Hepatocyte (in vitro differentiated cells): ENCODE results near the gene TOX2. TPM values are rescaled to one million over a fixed set of nuclear protein-coding genes. Genes with fewer than 3 reads are reported as not detected.

ENCODE experiments used
- DNase-seq: peaks from one replicate; pipeline ENCODE4 v3.0.0-alpha.2; 2016; ENCODE audit warnings: low spot score
- H2AFZ ChIP-seq: fragments of 200-600 bp; sonication (generic); 2 replicates; pipeline ENCODE4 v1.6.0; 2016; ENCODE audit warnings: antibody characterized with exemption, mild to moderate bottlenecking
- H3K27ac ChIP-seq: fragments of 200-600 bp; sonication (generic); 2 replicates; pipeline ENCODE4 v1.5.1; 2016; ENCODE audit warnings: mild to moderate bottlenecking
- H3K27me3 ChIP-seq: fragments of 200-600 bp; sonication (generic); 2 replicates; pipeline ENCODE4 v1.6.1; 2016
- H3K36me3 ChIP-seq: fragments of 200-600 bp; sonication (generic); replicated peaks from 2 replicates; pipeline ENCODE4 v1.5.1; 2016; ENCODE audit warnings: low read depth; ENCODE audit not compliant: insufficient read depth
- H3K4me1 ChIP-seq: fragments of 200-600 bp; sonication (generic); 2 replicates; pipeline ENCODE4 v1.5.1; 2016; ENCODE audit warnings: mild to moderate bottlenecking, moderate library complexity; ENCODE audit not compliant: insufficient read depth
- H3K4me2 ChIP-seq: fragments of 200-600 bp; sonication (generic); 2 replicates; pipeline ENCODE4 v1.6.0; 2016
- H3K4me3 ChIP-seq: fragments of 200-600 bp; sonication (generic); 2 replicates; pipeline ENCODE4 v1.5.1; 2016; ENCODE audit warnings: mild to moderate bottlenecking
- H3K79me2 ChIP-seq: fragments of 200-600 bp; sonication (generic); 2 replicates; pipeline ENCODE4 v1.6.0; 2017; ENCODE audit warnings: mild to moderate bottlenecking
- H3K9me2 ChIP-seq: fragments of 200-600 bp; sonication (generic); replicated peaks from 2 replicates; pipeline ENCODE4 v1.6.0; 2017; ENCODE audit warnings: mild to moderate bottlenecking; ENCODE audit not compliant: insufficient read depth
- H3K9me3 ChIP-seq: fragments of 200-600 bp; sonication (generic); 2 replicates; pipeline ENCODE4 v1.5.1; 2016; ENCODE audit warnings: low read depth, mild to moderate bottlenecking
- H4K20me1 ChIP-seq: fragments of 200-600 bp; sonication (generic); 2 replicates; pipeline ENCODE4 v1.6.0; 2016; ENCODE audit warnings: mild to moderate bottlenecking; ENCODE audit not compliant: insufficient read depth, poor library complexity, severe bottlenecking
- CTCF ChIP-seq: fragments of 200-600 bp; sonication (generic); IDR thresholded peaks from 2 replicates; pipeline ENCODE4 v1.5.1; 2016; ENCODE audit warnings: antibody characterized with exemption, mild to moderate bottlenecking; ENCODE audit not compliant: poor library complexity
- EZH2 ChIP-seq: fragments of 200-600 bp; sonication (generic); IDR thresholded peaks from 2 replicates; pipeline ENCODE4 v1.6.1; 2016; ENCODE audit warnings: antibody characterized with exemption, mild to moderate bottlenecking, borderline replicate concordance
- EZH2phosphoT487 ChIP-seq: fragments of 200-600 bp; sonication (generic); IDR thresholded peaks from one replicate; pipeline ENCODE4 v1.6.1; 2018; ENCODE audit warnings: antibody characterized with exemption, mild to moderate bottlenecking, low read depth, moderate library complexity; ENCODE audit not compliant: unreplicated experiment, severe bottlenecking
- WGBS: methylation state at CpG from one replicate; pipeline ENCODE4 v1.1.6; 2016; ENCODE audit warnings: low lambda C conversion rate; ENCODE audit errors: missing lambda C conversion rate; 5-methylcytosine and 5-hydroxymethylcytosine counted together
- polyA plus RNA-seq: library from polyadenylated mRNA; unstranded; fragments of >200 nt; fragmentation: Nextera tagmentation; extraction: Ambion mirVana; gene quantifications from 2 replicates; pipeline ENCODE4 v1.2.1, GENCODE V29; 2016
- total RNA-seq: library from RNA; depleted of rRNA; stranded (reverse); fragments of >200 nt; gene quantifications from 2 replicates; pipeline ENCODE4 v1.2.3, GENCODE V29; 2014

Gene TOX2
- total and polyA plus RNA-seq, 2 experiments from 2014 or later, result 0.87 to 12.1 TPM

GRCh38 chr20:43926287-43927050 is 11.8 kb downstream of the TOX2 start:
- Histone ChIP-seq H3K9me3 (no peaks in the 10 kb centered on the region), H4K20me1 (peaks cover 5% of the 10 kb centered on the region), H3K27ac (no peak overlapping the region), H3K27me3 (peaks cover 15% of the 10 kb centered on the region), H3K9me2 (no peaks in the 10 kb centered on the region), H3K79me2 (no peaks in the 10 kb centered on the region), H3K4me2 (no peak overlapping the region), H3K4me3 (no peak overlapping the region), H3K36me3 (no peaks in the 10 kb centered on the region), H3K4me1 (peaks cover 7% of the 10 kb centered on the region), H2AFZ (no peak overlapping the region)
- DNase-seq, result no peak
- 77% methylated on average over 10 of the region's 10 CpGs for WGBS
- TF ChIP-seq EZH2 (no peak), EZH2phosphoT487 (no peak), CTCF (no peak)

- no peak for DNase-seq
- Histone ChIP-seq H3K4me3 (no peak overlapping the region), H3K27me3 (peaks cover under 1% of the 10 kb centered on the region), H3K79me2 (no peaks in the 10 kb centered on the region), H3K36me3 (no peaks in the 10 kb centered on the region), H3K27ac (no peak overlapping the region), H2AFZ (no peak overlapping the region), H3K4me2 (no peak overlapping the region), H3K9me2 (no peaks in the 10 kb centered on the region), H4K20me1 (peaks cover 2% of the 10 kb centered on the region), H3K4me1 (no peaks in the 10 kb centered on the region), H3K9me3 (no peaks in the 10 kb centered on the region)
- TF ChIP-seq EZH2 (no peak), CTCF (no peak), EZH2phosphoT487 (no peak)
- 96% methylated on average over 2 of the region's 2 CpGs for WGBS
Observed at GRCh38 chr20:43931976-43932375, 17.3 kb downstream of the TOX2 start.

- Histone ChIP-seq H2AFZ (no peak overlapping the region), H4K20me1 (no peaks in the 10 kb centered on the region), H3K79me2 (no peaks in the 10 kb centered on the region), H3K27me3 (no peaks in the 10 kb centered on the region), H3K36me3 (no peaks in the 10 kb centered on the region), H3K4me1 (peaks cover 5% of the 10 kb centered on the region), H3K4me3 (no peak overlapping the region), H3K27ac (no peak overlapping the region), H3K9me2 (no peaks in the 10 kb centered on the region), H3K9me3 (no peaks in the 10 kb centered on the region), H3K4me2 (no peak overlapping the region)
- DNase-seq, result no peak
- WGBS, result 95% methylated on average over 3 of the region's 3 CpGs
- TF ChIP-seq EZH2phosphoT487 (no peak), CTCF (no peak), EZH2 (no peak)
Observed at GRCh38 chr20:43934833-43935232, 20.2 kb downstream of the TOX2 start.
